Stimulated activated CD4-positive, alpha-beta T cell treated with anti-CD3 and anti-CD28 coated beads, Interleukin-15, amount 100 ng/mL, for 48 hours (primary cell): ENCODE measurements around the gene DDX49.

ENCODE experiments used
- DNase-seq, 2 donors: peaks; one replicate each; pipeline ENCODE4 v3.0.0-alpha.2; 2020; ENCODE audit warnings: low read depth in 2 of 2

The DDX49 gene, protein sequence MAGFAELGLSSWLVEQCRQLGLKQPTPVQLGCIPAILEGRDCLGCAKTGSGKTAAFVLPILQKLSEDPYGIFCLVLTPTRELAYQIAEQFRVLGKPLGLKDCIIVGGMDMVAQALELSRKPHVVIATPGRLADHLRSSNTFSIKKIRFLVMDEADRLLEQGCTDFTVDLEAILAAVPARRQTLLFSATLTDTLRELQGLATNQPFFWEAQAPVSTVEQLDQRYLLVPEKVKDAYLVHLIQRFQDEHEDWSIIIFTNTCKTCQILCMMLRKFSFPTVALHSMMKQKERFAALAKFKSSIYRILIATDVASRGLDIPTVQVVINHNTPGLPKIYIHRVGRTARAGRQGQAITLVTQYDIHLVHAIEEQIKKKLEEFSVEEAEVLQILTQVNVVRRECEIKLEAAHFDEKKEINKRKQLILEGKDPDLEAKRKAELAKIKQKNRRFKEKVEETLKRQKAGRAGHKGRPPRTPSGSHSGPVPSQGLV

DNA sequence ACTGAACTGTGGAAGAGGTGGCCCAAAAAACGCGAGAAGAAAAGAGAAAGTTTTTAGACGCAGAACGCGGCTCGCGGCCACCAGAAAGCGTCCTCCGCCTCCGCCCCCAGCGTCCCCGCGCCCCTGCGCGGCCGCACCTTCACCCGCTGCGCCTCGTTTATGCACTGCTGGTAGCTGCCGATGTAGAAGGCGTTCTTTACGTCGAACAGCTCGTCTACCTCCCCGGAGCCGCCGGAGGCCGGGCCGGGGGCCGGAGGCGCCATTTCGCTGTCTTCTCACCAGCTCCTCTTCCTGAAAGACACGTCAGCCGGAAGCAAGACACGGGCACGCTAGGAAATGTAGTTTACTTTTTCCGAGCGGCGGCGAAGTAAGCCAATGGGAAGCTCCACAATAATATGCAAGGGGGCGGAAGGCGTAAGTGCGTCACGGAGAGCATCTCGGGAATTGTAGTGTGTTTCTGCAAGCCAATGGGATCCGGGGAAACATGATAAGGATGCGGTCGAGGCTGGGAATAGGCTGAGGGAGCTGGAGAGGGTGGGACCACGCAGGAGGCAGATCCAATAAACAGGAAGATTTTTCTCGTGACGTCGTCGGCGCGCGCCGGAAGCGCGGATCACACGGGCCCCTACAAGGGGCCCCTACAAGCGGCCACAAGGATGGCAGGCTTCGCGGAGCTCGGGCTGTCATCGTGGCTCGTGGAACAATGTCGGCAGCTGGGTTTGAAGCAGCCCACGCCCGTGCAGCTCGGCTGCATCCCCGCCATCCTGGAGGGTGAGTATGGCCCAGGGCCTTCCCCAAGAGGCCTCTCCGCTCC lies at the start of gene DDX49, which contains the start of gene COPE:
Gene DDX49, plus strand, starts transcription at position 630 of the 814 bp plus-strand sequence. Its CDS starts 27 bp downstream, at position 657.
Gene COPE, minus strand, starts transcription at position 302 of the 814 bp plus-strand sequence. Its CDS starts 39 bp downstream, at position 263.
- DNase-seq: peak; percentile 95 to 97

DNA sequence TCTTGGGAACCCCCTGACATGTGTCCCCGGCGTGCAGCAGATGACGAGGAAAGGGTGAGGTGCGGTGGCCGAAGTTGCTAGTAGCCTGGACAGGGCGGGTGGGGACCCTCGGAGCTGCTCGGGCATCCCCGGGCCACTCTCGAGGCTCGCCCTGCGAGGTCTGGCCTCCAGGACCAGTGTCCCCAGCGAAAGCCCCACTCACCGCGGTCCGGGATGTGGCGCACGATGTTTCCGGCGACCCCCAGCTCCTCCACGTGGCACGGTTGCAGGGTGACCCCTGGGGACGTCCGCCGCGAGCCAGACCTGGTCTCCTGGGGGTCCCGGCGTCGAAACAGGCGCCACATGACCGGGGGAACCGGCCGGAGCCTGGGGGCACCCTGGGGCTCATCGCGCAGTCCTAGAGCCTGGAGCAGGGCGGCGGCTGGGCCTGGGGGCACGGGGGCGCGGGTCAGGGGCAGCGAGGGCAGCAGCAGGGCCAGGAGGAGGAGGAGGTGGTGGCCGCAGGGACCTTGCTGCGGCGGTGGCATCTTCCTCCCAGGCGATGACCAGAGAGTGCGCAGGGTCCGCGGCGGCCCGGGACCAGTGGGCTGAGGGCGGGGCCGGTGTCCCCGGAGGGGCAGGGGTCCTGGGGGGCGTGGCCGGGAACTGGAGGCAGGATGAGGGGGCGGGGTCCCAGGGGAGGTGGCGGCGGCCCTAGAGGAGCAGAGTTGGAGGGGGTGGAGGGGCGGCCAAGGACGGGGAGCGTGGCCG lies 49.6 kb upstream of the DDX49 start:
- DNase-seq: no peak

DNA sequence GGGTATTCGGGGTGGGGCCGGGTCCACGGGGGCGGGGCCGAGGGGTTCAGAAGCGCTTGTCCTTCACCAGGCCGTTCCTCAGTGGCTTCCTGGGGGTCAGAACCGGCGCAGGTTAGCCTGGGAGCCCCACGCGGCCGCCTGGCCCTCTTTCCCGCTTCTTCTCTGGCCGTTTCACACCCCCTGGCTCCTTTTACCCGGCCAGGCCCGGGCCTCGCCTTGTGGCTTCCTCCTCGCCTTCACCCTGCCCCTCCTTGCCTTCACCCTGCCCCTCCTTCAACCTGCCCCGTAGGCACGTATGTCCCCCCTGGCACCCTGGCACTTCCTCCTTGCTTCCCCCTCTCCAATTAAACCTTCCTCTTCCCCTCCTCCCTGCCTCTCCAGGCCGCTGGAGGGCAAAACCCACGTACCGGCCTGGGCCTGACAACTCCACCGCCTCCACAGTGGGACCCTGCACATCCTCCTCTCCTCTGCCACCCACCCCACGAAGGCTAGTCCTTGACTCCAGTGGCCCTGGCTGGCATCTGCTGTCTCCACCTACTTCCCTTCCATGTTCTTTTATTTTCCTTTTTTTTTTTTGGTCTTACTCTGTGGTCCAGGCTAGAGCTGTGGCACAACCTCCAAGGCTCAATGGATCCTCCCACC lies 48.9 kb upstream of the DDX49 start:
- no peak for DNase-seq

DNA sequence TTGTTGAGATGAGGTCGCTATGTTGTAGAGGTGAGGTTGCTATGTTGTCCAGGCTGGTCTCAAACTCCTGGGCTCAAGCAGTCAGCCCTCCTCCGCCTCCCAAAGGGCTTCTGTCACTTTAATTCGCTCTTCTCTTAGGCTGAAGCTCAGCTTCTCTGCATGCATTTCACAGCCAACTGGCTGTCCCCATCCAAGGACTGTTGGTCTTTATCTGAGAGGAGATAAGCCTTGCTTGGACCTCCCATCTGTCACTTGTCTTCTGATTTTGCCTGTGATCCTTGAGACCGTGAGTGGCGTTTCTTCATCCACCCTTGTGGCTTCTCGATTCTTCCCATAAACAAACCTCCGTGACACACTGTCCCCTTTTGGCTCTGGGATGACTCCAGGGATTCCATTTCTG lies 48.0 kb upstream of the DDX49 start:
- DNase-seq: no peak

DNA sequence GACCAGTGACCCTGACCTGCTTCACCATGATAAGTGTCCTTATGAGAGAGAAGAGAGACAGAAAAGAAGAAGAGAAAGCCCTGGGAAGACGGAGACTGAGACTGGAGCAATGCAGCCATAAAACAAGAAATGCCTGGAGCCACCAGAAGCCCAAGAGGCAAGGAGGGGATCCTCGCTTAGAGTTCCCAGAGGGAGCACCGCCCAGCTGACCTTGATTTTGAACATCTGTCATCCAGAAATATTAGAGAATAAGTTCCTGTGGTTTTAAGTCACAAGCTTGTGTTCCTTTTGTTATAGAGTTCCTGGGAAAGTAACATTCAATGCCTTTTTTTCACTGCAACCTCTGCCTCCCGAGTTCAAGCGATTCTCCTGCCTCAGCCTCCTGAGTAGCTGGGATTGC lies 43.8 kb upstream of the DDX49 start:
- no peak for DNase-seq

DNA sequence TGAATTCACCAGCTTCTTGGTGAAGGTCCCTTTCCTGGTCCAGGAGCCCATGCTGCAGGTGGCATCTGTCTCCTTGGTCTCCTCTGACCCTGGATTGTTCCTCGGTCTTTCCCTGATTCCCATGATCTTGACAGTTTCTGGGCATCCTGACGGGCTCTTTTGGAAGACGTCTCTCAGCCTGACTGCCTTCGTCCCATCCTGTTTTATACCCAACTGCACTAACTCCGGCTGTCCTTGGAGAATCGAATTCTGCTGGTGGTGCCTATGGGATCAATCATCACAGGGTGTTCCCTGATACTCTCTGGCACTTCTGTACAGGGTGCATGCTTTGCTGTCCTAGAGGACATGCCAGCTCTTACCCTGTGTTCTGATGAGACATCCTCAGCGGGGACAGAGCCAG lies 42.6 kb upstream of the DDX49 start:
- DNase-seq: no peak

DNA sequence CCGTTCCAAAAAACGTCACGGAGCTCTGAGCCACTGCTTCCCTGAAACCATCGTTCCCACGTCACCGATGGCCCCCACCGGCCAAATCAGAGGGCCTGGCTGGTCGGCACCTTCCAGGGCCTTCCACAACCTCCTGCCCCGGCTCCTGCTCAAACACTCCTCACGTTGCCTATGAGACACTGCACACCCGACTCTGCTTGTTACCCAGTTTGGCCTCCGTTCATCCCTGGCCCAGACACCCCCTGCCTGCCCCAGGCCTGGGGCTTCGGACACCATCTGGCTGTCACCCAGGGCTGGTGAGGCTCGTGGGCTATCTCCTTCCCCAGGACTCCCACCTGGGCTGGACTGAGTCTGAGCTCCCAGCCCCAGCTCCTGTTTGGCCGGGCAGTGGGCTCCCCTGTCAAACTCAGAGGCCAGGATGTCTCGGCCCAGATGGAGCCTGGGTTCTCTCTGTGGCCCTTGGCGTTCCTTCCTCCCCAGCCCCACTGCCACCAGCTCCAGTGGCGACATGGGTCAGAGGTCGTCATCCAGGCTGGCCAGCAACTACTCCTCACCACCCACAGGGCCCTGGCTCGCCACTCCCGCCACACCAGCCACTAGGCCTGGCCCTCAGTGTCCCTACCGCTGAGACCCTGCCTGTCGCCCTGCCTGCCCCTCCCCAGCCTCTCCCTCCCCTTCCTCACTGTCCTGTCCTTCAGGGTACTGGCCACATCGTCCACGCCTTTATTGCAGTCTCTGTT lies 41.3 kb upstream of the DDX49 start:
- no peak for DNase-seq

DNA sequence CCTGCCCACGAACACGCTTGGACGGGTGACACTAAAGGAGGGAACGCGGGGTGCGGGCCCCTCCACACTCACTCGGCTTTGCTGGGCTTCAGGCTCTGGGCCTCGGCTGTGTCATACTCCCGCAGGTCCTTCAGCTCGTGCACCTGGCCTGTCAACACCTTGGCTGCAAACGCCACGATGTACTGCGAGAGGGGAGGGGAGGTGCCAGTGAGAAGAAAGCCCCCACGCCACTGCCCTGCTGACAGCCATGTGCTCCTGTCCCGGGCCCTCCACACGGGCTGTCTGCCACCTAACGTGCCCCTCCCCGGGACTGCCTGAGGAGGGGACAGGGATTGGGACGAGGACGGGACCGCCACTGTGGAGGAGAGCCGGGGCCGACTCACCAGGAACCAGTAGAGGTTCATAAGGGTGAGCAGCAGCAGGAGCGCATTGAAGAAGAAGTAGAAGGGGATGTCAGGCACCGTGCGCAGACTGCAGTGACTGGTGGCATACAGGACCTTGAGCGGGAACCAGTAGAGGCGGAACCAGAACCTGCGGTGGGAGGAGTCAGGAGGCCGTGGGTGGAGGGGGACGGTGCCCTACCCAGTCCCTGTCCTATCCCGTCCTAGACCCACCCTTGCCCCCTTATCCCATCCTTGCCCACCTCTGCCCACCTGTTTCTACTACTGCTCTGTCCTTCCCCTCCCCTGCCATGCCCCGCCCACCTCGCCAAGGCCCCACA lies 40.5 kb upstream of the DDX49 start:
- DNase-seq: no peak

DNA sequence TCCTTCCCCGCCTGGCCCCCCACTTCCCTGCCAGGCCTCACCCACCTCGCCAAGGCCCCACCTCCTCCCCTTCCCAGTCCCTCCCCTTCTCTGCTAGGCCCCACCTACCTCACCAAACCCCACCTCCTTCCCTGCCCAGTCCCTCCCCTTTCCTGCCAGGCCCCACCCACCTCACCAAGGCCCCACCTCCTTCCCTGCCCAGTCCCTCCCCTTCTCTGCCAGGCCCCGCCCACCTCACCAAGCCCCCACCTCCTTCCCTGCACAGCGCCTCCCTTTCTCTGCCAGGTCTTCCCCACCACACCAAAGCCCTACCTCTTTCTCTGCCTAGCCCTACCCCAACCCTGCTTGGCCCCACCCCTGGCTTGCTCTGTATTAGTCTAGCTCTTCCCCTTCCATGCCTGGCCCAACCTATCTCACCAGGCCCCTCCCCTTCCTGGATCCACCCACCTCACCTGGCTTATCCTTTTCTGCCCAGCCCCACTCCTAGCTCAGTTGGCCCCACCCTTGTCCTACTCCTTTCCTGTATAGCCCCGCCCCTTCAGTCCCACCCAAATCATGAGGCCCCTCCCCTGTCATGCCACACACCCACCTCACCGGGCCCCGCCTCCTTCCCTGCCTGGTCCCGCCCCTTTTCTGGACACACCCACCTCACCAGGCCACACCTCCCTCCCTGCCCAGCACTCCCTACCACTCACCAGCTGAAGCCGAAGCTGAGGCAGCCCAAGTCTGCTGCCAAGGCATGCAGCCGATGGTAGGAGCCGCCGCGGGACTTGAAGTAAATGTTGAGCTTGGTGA lies 39.7 kb upstream of the DDX49 start:
- DNase-seq: peak; percentile 21 to 30

DNA sequence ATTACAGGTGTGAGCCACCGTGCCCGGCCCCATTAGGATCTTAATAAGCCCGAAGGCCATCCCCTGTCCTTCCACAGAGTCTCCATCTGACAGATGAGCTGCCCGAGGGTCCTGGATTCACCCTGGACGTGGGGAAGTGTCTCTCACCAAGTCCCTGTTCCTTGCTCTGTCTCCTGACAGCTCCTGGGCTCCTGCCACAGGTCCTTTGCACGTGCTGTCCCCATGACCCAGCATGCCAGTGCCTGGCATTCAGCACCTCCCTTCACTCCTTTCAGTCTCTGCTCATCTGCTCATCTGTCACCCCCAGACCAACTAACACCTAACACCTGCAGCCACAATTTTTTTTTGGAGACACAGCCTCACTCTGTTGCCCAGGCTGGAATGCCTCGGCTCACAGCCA lies 38.0 kb upstream of the DDX49 start:
- no peak for DNase-seq

DNA sequence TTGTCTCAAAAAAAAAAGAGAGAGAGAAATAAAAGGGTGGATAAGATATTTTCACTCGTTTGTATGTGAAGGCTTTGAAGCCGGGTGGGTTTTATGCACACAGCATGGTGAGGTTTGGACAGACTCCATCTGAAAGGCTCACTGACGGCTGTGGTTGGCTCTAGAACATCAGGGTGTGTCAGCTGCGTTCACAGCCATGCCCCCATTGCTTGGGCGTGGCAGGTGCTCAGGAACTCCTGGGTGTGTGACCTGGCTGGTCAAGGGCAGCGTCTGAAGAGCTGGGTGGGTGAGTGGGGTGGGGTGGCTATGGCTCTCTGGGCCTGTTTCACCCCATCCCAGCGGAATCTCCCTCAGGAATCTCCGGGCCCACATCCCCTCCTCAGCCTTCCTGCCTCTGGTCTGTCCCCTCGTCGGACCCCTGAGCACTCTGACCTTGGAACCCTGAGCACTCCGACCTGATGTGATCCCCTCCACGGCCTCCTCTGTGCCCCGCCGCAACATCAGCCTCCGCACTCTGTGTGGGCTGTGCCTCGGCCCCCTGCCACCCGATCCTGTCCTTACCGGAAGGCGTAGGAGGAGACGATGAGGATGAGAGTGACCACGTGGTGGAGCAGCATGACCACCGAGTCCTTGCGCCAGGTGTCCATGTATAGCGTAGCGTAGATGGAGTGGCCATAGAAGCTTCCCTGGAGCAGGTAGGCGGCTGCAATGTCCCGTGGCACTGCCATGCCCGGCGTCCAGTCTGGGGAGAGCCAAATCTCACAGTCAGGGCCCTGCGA lies 35.8 kb upstream of the DDX49 start:
- DNase-seq: no peak

DNA sequence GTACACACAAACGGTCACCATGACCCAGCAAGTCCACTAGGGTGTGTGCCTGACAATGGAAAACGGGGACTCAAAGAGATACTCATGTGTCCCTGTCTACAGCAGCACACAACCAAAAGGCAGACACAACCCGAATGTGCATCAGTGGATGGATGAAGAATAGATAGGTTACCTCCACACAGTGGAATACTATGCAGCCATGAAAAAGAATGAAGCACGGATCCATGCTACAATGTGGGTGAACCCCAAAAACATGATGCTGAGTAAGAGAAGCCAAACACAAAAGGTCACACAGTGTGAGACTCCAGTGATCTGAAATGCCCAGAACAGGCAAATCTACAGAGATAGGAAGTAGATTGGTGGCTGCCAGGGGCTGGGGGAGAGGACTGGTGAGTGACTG lies 32.5 kb upstream of the DDX49 start:
- DNase-seq: no peak

DNA sequence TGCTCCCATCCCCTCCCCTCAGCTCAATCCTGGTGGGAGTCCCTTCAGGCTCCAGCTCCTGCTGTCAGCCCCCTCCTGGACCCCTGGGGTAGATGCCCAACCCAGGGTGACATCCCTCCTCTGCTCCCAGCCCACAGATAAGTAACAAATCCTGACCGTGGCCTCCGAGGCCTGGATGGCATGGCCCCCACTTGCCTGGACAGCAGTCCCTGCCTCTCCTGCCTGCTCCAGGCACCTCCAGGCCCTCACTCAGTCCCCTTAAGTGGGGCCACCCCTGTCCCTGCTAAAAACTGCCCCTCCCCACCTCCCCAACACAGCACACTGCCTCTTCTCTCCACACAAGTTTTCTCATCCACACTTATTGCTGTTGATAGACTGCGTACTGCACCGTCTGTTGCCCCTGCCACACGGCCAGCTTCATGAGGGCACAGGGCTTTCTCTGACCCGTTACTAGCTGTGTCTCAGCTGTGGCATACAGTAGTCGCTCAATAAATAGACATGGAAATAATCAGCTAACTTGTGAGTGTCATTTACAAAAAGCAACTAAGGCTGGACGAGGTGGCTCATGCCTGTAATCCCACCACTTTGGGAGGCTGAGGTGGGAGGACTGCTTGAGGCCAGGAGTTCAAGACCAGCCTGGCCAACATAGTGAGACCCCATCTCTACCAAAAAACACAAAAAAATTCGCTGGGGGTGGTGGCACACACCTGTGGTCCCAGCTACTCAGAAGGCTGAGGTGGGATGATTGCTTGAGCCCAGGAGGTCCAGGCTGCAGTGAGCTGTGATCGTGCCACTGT lies 29.4 kb upstream of the DDX49 start:
- DNase-seq: no peak

DNA sequence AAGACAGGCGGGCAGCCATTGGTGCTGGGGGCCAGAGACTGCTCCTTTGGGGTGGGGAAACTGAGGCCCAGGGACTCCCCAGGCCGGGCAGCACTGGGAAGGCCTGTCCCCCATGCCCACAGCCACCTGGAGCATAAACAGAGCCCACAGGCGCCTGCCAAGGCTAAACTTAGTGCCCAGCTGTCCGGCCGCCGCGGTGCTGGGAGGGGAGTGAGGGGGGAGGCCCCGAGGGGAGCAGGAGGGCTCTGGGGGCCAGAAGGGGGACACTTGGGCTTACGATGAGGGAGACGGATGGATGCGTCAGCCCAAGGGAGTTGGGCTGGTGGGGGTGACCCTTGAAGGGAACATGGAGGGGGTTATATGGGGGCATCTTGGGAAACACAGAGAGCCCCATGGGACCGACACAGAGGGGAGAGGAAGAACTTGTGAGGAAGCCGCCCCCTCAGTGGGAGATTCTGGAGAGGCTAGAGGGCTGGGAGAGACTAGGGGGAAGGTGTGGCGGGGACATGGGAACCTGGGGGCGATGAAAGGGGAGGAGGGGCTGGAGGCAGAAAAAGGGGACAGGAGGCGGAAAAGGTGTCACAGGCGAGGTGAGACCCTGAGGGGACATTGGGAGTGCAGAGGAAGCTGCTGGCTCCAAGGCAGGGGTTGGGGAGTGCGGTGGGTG lies 25.8 kb upstream of the DDX49 start:
- DNase-seq: no peak

DNA sequence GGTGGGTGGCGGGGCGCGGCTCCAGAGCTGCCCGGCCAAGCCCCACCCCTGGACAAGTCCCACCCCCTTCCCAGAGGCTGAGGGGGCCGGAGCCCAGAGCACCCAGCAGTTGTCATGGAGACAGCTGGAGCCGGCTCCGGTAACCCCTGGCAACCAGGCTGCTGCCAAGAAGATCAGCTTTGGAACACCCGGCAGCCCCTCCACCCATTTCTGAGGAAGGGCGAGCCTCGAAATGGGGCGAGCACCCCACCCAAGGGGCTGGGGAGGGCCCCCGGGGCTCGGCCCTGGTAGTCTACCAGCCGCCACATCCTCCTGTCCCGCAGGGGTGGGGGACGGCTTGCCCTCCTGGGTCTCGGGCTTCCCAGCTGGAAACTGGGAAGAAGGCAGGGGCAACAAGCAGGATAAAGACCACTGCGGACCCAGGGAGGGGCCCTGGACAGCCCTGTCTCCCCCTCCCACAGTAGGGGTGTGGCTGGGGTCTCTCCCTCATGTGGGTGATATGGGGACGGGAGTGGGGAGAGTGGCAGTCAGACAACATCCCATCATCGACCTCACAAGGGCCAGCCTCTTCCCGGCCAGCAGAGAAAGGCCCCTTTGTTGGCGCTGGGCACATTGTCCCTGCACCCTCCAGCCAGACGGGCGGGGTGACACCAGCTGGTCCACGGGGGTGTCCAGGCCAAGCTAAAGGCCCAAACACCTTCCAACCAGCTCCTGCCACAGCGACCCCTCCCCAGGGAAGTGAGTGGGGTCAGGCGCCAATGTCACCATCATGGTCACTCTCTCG lies 25.1 kb upstream of the DDX49 start:
- no peak for DNase-seq
